OCI-LY1 (cell line): ENCODE results near the gene TERT.

Experiments used
- H2AFZ ChIP-seq: fragments of 200-600 bp; sonication (generic), shearing (Covaris generic); 2 replicates; pipeline ENCODE4 v1.6.0; 2014; ENCODE audit warnings: antibody characterized with exemption, mild to moderate bottlenecking, low read length
- H3F3A ChIP-seq: fragments of 200-600 bp; sonication (generic), shearing (Covaris generic); 2 replicates; pipeline ENCODE4 v1.6.0; 2014; ENCODE audit warnings: mild to moderate bottlenecking, antibody characterized with exemption, low read length, moderate library complexity; ENCODE audit not compliant: insufficient read depth
- H3K27ac ChIP-seq: fragments of 200-600 bp; sonication (generic); 2 replicates; pipeline ENCODE4 v1.5.1; 2014; ENCODE audit warnings: low read length, mixed run types, mild to moderate bottlenecking, low read depth; ENCODE audit not compliant: poor library complexity, severe bottlenecking
- H3K27me3 ChIP-seq: fragments of 200-600 bp; sonication (generic); 2 replicates; pipeline ENCODE4 v1.6.0; 2014; ENCODE audit warnings: antibody characterized with exemption, mild to moderate bottlenecking, low read length, moderate library complexity; ENCODE audit not compliant: insufficient read depth
- H3K36me3 ChIP-seq: fragments of 200-600 bp; sonication (generic); 2 replicates; pipeline ENCODE4 v1.6.1; 2014; ENCODE audit warnings: mild to moderate bottlenecking, antibody characterized with exemption, low read length, moderate library complexity, mixed read lengths; ENCODE audit not compliant: insufficient read depth
- H3K4me1 ChIP-seq: fragments of 200-600 bp; sonication (generic); 2 replicates; pipeline ENCODE4 v1.5.1; 2014; ENCODE audit warnings: mild to moderate bottlenecking, low read length, moderate library complexity; ENCODE audit not compliant: insufficient read depth, severe bottlenecking
- H3K4me2 ChIP-seq: fragments of 200-600 bp; sonication (generic), shearing (Covaris generic); 2 replicates; pipeline ENCODE4 v1.6.1; 2014; ENCODE audit warnings: low read length
- H3K4me3 ChIP-seq: fragments of 200-600 bp; sonication (generic); 2 replicates; pipeline ENCODE4 v1.5.1; 2014; ENCODE audit warnings: low read length, low read depth, mild to moderate bottlenecking, mixed read lengths; ENCODE audit not compliant: poor library complexity, severe bottlenecking
- H3K79me2 ChIP-seq: fragments of 200-600 bp; shearing (Covaris generic); 2 replicates; pipeline ENCODE4 v1.6.1; 2016; ENCODE audit warnings: mixed run types, low read length, mixed read lengths; ENCODE audit not compliant: insufficient read depth
- H3K9ac ChIP-seq: fragments of 200-600 bp; sonication (generic), shearing (Covaris generic); 2 replicates; pipeline ENCODE4 v1.6.1; 2014; ENCODE audit warnings: mild to moderate bottlenecking, low read length, mixed read lengths
- H3K9me2 ChIP-seq: fragments of 200-600 bp; sonication (generic), shearing (Covaris generic); 2 replicates; pipeline ENCODE4 v1.6.1; 2014; ENCODE audit warnings: low read depth, mild to moderate bottlenecking, low read length, mixed read lengths
- H3K9me3 ChIP-seq: fragments of 200-600 bp; shearing (Covaris generic); 2 replicates; pipeline ENCODE4 v1.6.1; 2014; ENCODE audit warnings: low read length, mixed read lengths
- H4K20me1 ChIP-seq: fragments of 200-600 bp; sonication (generic), shearing (Covaris generic); 2 replicates; pipeline ENCODE4 v1.6.0; 2016; ENCODE audit warnings: mild to moderate bottlenecking, low read length; ENCODE audit not compliant: insufficient read depth
- CTCF ChIP-seq: fragments of 200-600 bp; sonication (generic), shearing (Covaris generic); IDR thresholded peaks from 2 replicates; pipeline ENCODE4 v1.5.1; 2017; ENCODE audit warnings: mild to moderate bottlenecking, antibody characterized with exemption, low read length, moderate library complexity, mixed read lengths
- EZH2 ChIP-seq: fragments of 200-600 bp; sonication (generic), shearing (Covaris generic); IDR thresholded peaks from 2 replicates; pipeline ENCODE4 v1.8.0; 2017; ENCODE audit warnings: borderline replicate concordance, mixed run types, mild to moderate bottlenecking, antibody characterized with exemption, low read length, moderate library complexity, mixed read lengths

Gene TERT

GRCh38 chr5:1225081-1225480 is 69.8 kb downstream of the TERT start, which contains the start of gene SLC6A18:
TSS of gene SLC6A18 (plus strand) at chr5:1225381. CDS start at chr5:1225478, 97 bp downstream.
- H3K36me3 ChIP-seq, result no peaks in the 10 kb centered on the region
- H3K27me3 ChIP-seq, result no peaks in the 10 kb centered on the region

GRCh38 chr5:1224631-1225030 is 70.2 kb downstream of the TERT start:
- H3K9me2 ChIP-seq, result no peaks in the 10 kb centered on the region
- H2AFZ ChIP-seq, result no peak overlapping the region
- H4K20me1 ChIP-seq, result no peaks in the 10 kb centered on the region
- no peak overlapping the region for H3K4me2 ChIP-seq
- no peaks in the 10 kb centered on the region for H3F3A ChIP-seq
- H3K4me3 ChIP-seq, result no peak overlapping the region
- H3K79me2 ChIP-seq, result no peaks in the 10 kb centered on the region
- H3K36me3 ChIP-seq, result no peaks in the 10 kb centered on the region
- TF ChIP-seq CTCF, result no peak
- TF ChIP-seq EZH2, result no peak
- H3K9ac ChIP-seq, result no peak overlapping the region
- H3K27me3 ChIP-seq, result no peaks in the 10 kb centered on the region
- no peaks in the 10 kb centered on the region for H3K9me3 ChIP-seq
- H3K4me1 ChIP-seq, result no peaks in the 10 kb centered on the region
- H3K27ac ChIP-seq, result no peak overlapping the region

More at GRCh38 chr5:1225081-1225480, 69.8 kb downstream of the TERT start, which contains the start of gene SLC6A18:
- Histone ChIP-seq H3K4me2 (no peak within 1 kb of the TSS), H3F3A (no peaks in the 10 kb centered on the region), H2AFZ (no peak within 1 kb of the TSS), H3K4me1 (no peaks in the 10 kb centered on the region), H3K27ac (no peak within 1 kb of the TSS), H3K9me3 (no peaks in the 10 kb centered on the region), H3K79me2 (no peaks in the 10 kb centered on the region), H3K4me3 (no peak within 1 kb of the TSS), H4K20me1 (no peaks in the 10 kb centered on the region), H3K9ac (no peak within 1 kb of the TSS), H3K9me2 (no peaks in the 10 kb centered on the region)
- TF ChIP-seq CTCF (no peak), EZH2 (no peak)

GRCh38 chr5:1223278-1223670 is 71.6 kb downstream of the TERT start:
- Histone ChIP-seq H3K27ac (no peak overlapping the region), H3K9me3 (no peaks in the 10 kb centered on the region), H3K9ac (no peak overlapping the region), H4K20me1 (no peaks in the 10 kb centered on the region), H3K9me2 (no peaks in the 10 kb centered on the region), H3K79me2 (no peaks in the 10 kb centered on the region), H3F3A (no peaks in the 10 kb centered on the region), H3K4me1 (no peaks in the 10 kb centered on the region), H3K27me3 (no peaks in the 10 kb centered on the region), H3K4me3 (no peak overlapping the region), H2AFZ (no peak overlapping the region), H3K4me2 (no peak overlapping the region), H3K36me3 (no peaks in the 10 kb centered on the region)
- TF ChIP-seq EZH2, result no peak
- TF ChIP-seq CTCF, result no peak
